A549 (cell line): ENCODE results near the gene TAF13.

Experiments
- CHD2 ChIP-seq: fragments of 150-350 bp; IDR thresholded peaks from 2 replicates; pipeline ENCODE4 v1.6.1; 2014; ENCODE audit warnings: low read length; ENCODE audit not compliant: partially characterized antibody
- ESRRA ChIP-seq: fragments of 150-350 bp; IDR thresholded peaks from 2 replicates; pipeline ENCODE4 v1.6.1; 2014; ENCODE audit warnings: mild to moderate bottlenecking, low read length, borderline replicate concordance
- FOSL2 ChIP-seq, 2 experiments: fragments of 450-650 bp in 1 of 2; fragments of >200 bp in 1 of 2; sonication (Bioruptor Twin) in 1 of 2; formaldehyde crosslinking; IDR thresholded peaks; 2 replicates each; pipeline versions ENCODE4 v1.5.0 to v1.6.1; 2016 to 2020; ENCODE audit warnings: mild to moderate bottlenecking in 1 of 2, moderate library complexity in 1 of 2
- JUN ChIP-seq, 2 experiments: fragments of >200 bp; sonication (Bioruptor Twin); formaldehyde crosslinking; IDR thresholded peaks; 2 replicates in 1 of 2; 3 replicates in 1 of 2; pipeline ENCODE4 v1.6.1; 2016 to 2017
- MAZ ChIP-seq: fragments of 150-350 bp; IDR thresholded peaks from 2 replicates; pipeline ENCODE4 v1.6.1; 2014; ENCODE audit warnings: antibody characterized with exemption, low read depth, low read length, borderline replicate concordance
- NR3C1 ChIP-seq: fragments of >200 bp; sonication (Bioruptor Twin); formaldehyde crosslinking; IDR thresholded peaks from 3 replicates; pipeline ENCODE4 v1.6.1; 2017
- POLR2A ChIP-seq: IDR thresholded peaks from 2 replicates; pipeline ENCODE4 v1.6.1; 2012; ENCODE audit warnings: mild to moderate bottlenecking, low read length
- RCOR1 ChIP-seq: fragments of 150-350 bp; IDR thresholded peaks from 2 replicates; pipeline ENCODE4 v1.6.1; 2014; ENCODE audit warnings: antibody characterized with exemption, low read length, low read depth
- RFX5 ChIP-seq: fragments of 450-650 bp; IDR thresholded peaks from 2 replicates; pipeline ENCODE4 v1.7.1; 2014; ENCODE audit warnings: antibody characterized with exemption, mild to moderate bottlenecking, moderate library complexity
- USF2 ChIP-seq: fragments of 450-650 bp; IDR thresholded peaks from 2 replicates; pipeline ENCODE4 v1.6.1; 2014; ENCODE audit warnings: antibody characterized with exemption
- TF ChIP-seq, protein P1 (sequence below): fragments of >200 bp; sonication (Bioruptor Twin); formaldehyde crosslinking; IDR thresholded peaks from 3 replicates; pipeline ENCODE4 v1.5.1; 2016
- TF ChIP-seq, protein P2 (sequence below): IDR thresholded peaks from 2 replicates; pipeline ENCODE4 v1.6.1; 2012; ENCODE audit warnings: low read depth, borderline replicate concordance
- TF ChIP-seq, protein P3 (sequence below): IDR thresholded peaks from 2 replicates; pipeline ENCODE4 v1.6.1; 2012

DNA sequence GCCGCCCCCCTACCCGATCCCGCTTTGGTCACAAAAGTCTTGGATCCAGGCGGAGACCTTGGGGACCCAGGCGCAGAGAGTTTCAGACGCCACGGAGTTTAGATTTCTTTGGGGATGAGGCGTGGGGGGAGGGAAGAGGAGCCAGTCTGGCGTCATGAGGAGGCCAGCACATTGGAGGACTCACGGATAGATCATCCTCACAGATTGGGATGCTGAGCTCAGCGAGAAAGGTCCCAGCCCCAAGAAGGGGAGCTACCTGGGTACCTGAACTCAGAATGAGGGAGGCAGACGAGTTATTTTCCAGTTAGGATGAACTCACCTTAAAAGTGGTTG, 38.5 kb upstream of the TAF13 start:
- TF ChIP-seq, protein P1, sequence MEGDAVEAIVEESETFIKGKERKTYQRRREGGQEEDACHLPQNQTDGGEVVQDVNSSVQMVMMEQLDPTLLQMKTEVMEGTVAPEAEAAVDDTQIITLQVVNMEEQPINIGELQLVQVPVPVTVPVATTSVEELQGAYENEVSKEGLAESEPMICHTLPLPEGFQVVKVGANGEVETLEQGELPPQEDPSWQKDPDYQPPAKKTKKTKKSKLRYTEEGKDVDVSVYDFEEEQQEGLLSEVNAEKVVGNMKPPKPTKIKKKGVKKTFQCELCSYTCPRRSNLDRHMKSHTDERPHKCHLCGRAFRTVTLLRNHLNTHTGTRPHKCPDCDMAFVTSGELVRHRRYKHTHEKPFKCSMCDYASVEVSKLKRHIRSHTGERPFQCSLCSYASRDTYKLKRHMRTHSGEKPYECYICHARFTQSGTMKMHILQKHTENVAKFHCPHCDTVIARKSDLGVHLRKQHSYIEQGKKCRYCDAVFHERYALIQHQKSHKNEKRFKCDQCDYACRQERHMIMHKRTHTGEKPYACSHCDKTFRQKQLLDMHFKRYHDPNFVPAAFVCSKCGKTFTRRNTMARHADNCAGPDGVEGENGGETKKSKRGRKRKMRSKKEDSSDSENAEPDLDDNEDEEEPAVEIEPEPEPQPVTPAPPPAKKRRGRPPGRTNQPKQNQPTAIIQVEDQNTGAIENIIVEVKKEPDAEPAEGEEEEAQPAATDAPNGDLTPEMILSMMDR = no peak
- TF ChIP-seq NR3C1 = no peak
- no peak for TF ChIP-seq RCOR1
- no peak for TF ChIP-seq JUN (IDR thresholded peaks at IDR 0.05)
- TF ChIP-seq ESRRA = no peak
- no peak for TF ChIP-seq FOSL2 (IDR thresholded peaks at IDR 0.05)
- TF ChIP-seq FOSL2 (CRISPR knock-in tag; IDR thresholded peaks at IDR 0.05) = no peak
- TF ChIP-seq POLR2A = no peak
- TF ChIP-seq, protein P2, sequence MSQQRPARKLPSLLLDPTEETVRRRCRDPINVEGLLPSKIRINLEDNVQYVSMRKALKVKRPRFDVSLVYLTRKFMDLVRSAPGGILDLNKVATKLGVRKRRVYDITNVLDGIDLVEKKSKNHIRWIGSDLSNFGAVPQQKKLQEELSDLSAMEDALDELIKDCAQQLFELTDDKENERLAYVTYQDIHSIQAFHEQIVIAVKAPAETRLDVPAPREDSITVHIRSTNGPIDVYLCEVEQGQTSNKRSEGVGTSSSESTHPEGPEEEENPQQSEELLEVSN = no peak
- no peak for TF ChIP-seq CHD2
- no peak for TF ChIP-seq RFX5
- TF ChIP-seq MAZ = no peak
- TF ChIP-seq, protein P3, sequence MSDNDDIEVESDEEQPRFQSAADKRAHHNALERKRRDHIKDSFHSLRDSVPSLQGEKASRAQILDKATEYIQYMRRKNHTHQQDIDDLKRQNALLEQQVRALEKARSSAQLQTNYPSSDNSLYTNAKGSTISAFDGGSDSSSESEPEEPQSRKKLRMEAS = no peak
- no peak for TF ChIP-seq USF2
